ENCODE results near the gene BSPH1. TPM values are rescaled to one million over a fixed set of nuclear protein-coding genes. Genes with fewer than 3 reads are reported as not detected.
"Not testable (repeated sequence)": the region's sequence is repeated elsewhere in the genome, so short reads cannot be mapped to it uniquely, and the experiment has no call there.

Gene BSPH1
- total RNA-seq, 1 donor from 2014 or later: not detected

DNA sequence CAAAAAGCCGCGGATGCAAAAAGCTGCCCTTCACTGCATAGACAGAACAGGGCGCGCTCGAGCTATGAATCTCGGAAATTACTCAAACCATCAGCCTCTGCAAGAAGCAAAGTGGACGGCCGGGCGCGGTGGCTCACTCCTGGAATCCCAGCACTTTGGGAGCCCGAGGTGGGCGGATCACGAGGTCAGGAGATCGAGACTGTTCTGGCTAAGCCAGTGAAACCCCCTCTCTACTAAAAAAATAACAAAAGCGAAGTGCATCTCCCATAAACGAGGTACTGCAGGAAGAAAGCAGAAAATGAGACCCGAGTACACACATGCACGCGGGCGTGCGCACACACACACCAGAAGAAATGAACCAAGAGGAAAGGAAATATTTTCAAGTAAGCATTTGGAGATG, 39.8 kb downstream of the BSPH1 start:
- H3K27me3 ChIP-seq (ENCODE audit: insufficient read depth, low read length); H3K4me3 Mint-ChIP-seq (ENCODE audit: unreplicated experiment); H3K4me1 Mint-ChIP-seq (ENCODE audit: low read depth, unreplicated experiment); H4K20me1 ChIP-seq (ENCODE audit: insufficient read depth, low read length); FAIRE-seq; H3K27ac Mint-ChIP-seq (ENCODE audit: unreplicated experiment); H3K36me3 Mint-ChIP-seq (ENCODE audit: low read depth, unreplicated experiment); H3K36me3 ChIP-seq (ENCODE audit: insufficient read depth, low read length); H3K4me2 ChIP-seq (ENCODE audit: low read length); H3K9me3 ChIP-seq (ENCODE audit: insufficient read depth, low read depth, low read length); H3K4me3 ChIP-seq (ENCODE audit: insufficient read depth, low read depth, low read length); DNase-seq (ENCODE audit: low read depth); H2AFZ ChIP-seq (ENCODE audit: low read depth, low read length); H3K27me3 Mint-ChIP-seq (ENCODE audit: low read depth, unreplicated experiment); H3K79me2 ChIP-seq (ENCODE audit: insufficient read depth, low read length); H3K4me1 ChIP-seq (ENCODE audit: insufficient read depth, low read length); H3K9me3 Mint-ChIP-seq (ENCODE audit: unreplicated experiment); H3K9ac ChIP-seq (ENCODE audit: low read length); H3K27ac ChIP-seq (ENCODE audit: low read depth, low read length): not testable (repeated sequence)

DNA sequence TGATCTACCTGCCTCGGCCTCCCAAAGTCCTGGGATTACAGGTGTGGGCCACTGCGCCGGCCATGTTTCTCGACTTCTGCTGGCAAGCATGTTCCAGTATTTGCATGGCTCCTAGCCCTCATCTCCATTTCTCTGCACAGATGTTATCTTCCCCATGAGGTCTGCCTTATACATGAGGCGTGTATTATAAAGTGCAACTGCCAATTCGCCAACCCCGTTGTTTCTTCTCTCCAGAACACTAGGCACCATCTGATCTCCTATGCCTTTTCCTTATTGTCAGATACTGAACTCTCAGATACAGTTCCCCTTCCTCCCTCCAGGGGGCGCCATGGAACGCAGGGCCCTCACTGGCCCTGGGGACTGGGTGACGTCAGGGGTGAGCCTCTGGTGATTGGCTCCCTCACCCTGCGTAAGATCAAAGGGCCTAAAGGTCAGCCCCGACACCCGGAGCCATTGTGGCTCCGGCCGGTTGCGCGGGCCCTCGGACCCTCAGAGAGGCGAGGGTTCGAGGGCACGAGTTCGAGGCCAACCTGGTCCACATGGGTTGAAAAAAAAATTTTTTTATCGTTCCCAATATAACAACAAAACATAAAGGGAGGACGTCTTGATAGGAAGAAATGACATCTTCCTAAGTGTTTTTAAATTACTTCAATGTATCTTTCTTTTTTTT, 42.0 kb downstream of the BSPH1 start:
- H3K9ac ChIP-seq (ENCODE audit: low read length); H3K27me3 ChIP-seq (ENCODE audit: insufficient read depth, low read length); H3K27ac ChIP-seq (ENCODE audit: low read depth, low read length); H3K79me2 ChIP-seq (ENCODE audit: insufficient read depth, low read length); H2AFZ ChIP-seq (ENCODE audit: low read depth, low read length); H3K27ac Mint-ChIP-seq (ENCODE audit: unreplicated experiment); H3K4me1 ChIP-seq (ENCODE audit: insufficient read depth, low read length); DNase-seq (ENCODE audit: low read depth); H3K36me3 ChIP-seq (ENCODE audit: insufficient read depth, low read length); H3K36me3 Mint-ChIP-seq (ENCODE audit: low read depth, unreplicated experiment); H3K9me3 ChIP-seq (ENCODE audit: insufficient read depth, low read depth, low read length); H3K4me2 ChIP-seq (ENCODE audit: low read length); H3K9me3 Mint-ChIP-seq (ENCODE audit: unreplicated experiment); H3K4me3 Mint-ChIP-seq (ENCODE audit: unreplicated experiment); H3K4me3 ChIP-seq (ENCODE audit: insufficient read depth, low read depth, low read length); FAIRE-seq; H3K4me1 Mint-ChIP-seq (ENCODE audit: low read depth, unreplicated experiment); H4K20me1 ChIP-seq (ENCODE audit: insufficient read depth, low read length); H3K27me3 Mint-ChIP-seq (ENCODE audit: low read depth, unreplicated experiment): not testable (repeated sequence)
- TF ChIP-seq, protein P1, sequence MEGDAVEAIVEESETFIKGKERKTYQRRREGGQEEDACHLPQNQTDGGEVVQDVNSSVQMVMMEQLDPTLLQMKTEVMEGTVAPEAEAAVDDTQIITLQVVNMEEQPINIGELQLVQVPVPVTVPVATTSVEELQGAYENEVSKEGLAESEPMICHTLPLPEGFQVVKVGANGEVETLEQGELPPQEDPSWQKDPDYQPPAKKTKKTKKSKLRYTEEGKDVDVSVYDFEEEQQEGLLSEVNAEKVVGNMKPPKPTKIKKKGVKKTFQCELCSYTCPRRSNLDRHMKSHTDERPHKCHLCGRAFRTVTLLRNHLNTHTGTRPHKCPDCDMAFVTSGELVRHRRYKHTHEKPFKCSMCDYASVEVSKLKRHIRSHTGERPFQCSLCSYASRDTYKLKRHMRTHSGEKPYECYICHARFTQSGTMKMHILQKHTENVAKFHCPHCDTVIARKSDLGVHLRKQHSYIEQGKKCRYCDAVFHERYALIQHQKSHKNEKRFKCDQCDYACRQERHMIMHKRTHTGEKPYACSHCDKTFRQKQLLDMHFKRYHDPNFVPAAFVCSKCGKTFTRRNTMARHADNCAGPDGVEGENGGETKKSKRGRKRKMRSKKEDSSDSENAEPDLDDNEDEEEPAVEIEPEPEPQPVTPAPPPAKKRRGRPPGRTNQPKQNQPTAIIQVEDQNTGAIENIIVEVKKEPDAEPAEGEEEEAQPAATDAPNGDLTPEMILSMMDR (IDR thresholded peaks at IDR 0.05; ENCODE audit: insufficient read depth, low read depth, low read length): peak; percentile 5

DNA sequence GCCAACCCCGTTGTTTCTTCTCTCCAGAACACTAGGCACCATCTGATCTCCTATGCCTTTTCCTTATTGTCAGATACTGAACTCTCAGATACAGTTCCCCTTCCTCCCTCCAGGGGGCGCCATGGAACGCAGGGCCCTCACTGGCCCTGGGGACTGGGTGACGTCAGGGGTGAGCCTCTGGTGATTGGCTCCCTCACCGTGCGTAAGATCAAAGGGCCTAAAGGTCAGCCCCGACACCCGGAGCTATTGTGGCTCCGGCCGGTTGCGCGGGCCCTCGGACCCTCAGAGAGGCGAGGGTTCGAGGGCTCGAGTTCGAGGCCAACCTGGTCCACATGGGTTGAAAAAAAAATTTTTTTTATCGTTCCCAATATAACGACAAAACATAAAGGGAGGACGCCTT, 63.4 kb downstream of the BSPH1 start:
- H3K9me3 ChIP-seq (ENCODE audit: insufficient read depth, low read depth, low read length); H3K27ac ChIP-seq (ENCODE audit: low read depth, low read length); H3K4me1 Mint-ChIP-seq (ENCODE audit: low read depth, unreplicated experiment); H3K4me3 ChIP-seq (ENCODE audit: insufficient read depth, low read depth, low read length); FAIRE-seq; H3K4me2 ChIP-seq (ENCODE audit: low read length); H3K27ac Mint-ChIP-seq (ENCODE audit: unreplicated experiment); H4K20me1 ChIP-seq (ENCODE audit: insufficient read depth, low read length); H3K27me3 Mint-ChIP-seq (ENCODE audit: low read depth, unreplicated experiment); H3K4me3 Mint-ChIP-seq (ENCODE audit: unreplicated experiment); H3K27me3 ChIP-seq (ENCODE audit: insufficient read depth, low read length); H2AFZ ChIP-seq (ENCODE audit: low read depth, low read length); H3K36me3 ChIP-seq (ENCODE audit: insufficient read depth, low read length); H3K79me2 ChIP-seq (ENCODE audit: insufficient read depth, low read length); H3K9me3 Mint-ChIP-seq (ENCODE audit: unreplicated experiment); H3K36me3 Mint-ChIP-seq (ENCODE audit: low read depth, unreplicated experiment); H3K9ac ChIP-seq (ENCODE audit: low read length); H3K4me1 ChIP-seq (ENCODE audit: insufficient read depth, low read length); DNase-seq (ENCODE audit: low read depth): not testable (repeated sequence)

DNA sequence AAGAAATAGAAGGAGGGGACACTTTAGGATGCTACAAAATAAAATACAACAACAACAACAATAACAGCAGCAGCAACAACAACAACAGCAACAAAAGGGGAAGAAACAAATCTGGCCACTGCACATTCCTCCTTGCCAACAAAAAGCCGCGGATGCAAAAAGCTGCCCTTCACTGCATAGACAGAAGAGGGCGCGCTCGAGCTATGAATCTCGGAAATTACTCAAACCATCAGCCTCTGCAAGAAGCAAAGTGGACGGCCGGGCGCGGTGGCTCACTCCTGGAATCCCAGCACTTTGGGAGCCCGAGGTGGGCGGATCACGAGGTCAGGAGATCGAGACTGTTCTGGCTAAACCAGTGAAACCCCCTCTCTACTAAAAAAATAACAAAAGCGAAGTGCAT, 71.9 kb downstream of the BSPH1 start:
- not testable (repeated sequence) for H3K27me3 Mint-ChIP-seq (ENCODE audit: low read depth, unreplicated experiment); H3K36me3 Mint-ChIP-seq (ENCODE audit: low read depth, unreplicated experiment); H3K27me3 ChIP-seq (ENCODE audit: insufficient read depth, low read length); H3K4me3 Mint-ChIP-seq (ENCODE audit: unreplicated experiment); H4K20me1 ChIP-seq (ENCODE audit: insufficient read depth, low read length); H3K4me1 ChIP-seq (ENCODE audit: insufficient read depth, low read length); H3K9me3 ChIP-seq (ENCODE audit: insufficient read depth, low read depth, low read length); H2AFZ ChIP-seq (ENCODE audit: low read depth, low read length); H3K79me2 ChIP-seq (ENCODE audit: insufficient read depth, low read length); H3K27ac Mint-ChIP-seq (ENCODE audit: unreplicated experiment); H3K9ac ChIP-seq (ENCODE audit: low read length); FAIRE-seq; H3K9me3 Mint-ChIP-seq (ENCODE audit: unreplicated experiment); H3K4me3 ChIP-seq (ENCODE audit: insufficient read depth, low read depth, low read length); H3K4me2 ChIP-seq (ENCODE audit: low read length); H3K4me1 Mint-ChIP-seq (ENCODE audit: low read depth, unreplicated experiment); DNase-seq (ENCODE audit: low read depth); H3K27ac ChIP-seq (ENCODE audit: low read depth, low read length); H3K36me3 ChIP-seq (ENCODE audit: insufficient read depth, low read length)

Other genes starting within 250 kb of the BSPH1 start
- 79.4 and 89.9 TPM in 2 replicates for gene NOP53, start 246.6 kb downstream of the BSPH1 start, total RNA-seq
- gene SELENOW, start 213.5 kb downstream of the BSPH1 start, total RNA-seq: 257 and 279 TPM in 2 replicates
- not detected in 2 replicates for gene TPRX1, start 187.6 kb downstream of the BSPH1 start, total RNA-seq
- gene CRX, start 170.2 kb downstream of the BSPH1 start, total RNA-seq: not detected in 2 replicates
- not detected in 2 replicates for gene TPRX2, start 132.9 kb downstream of the BSPH1 start, total RNA-seq
- not detected in 2 replicates for gene SULT2A1, start 105.9 kb downstream of the BSPH1 start, total RNA-seq
- gene ELSPBP1, start 2.5 kb upstream of the BSPH1 start, total RNA-seq: not detected in 2 replicates
- not detected in 2 replicates for gene CABP5, start 51.9 kb upstream of the BSPH1 start, total RNA-seq
- gene PLA2G4C, start 118.6 kb upstream of the BSPH1 start, total RNA-seq: 4.1 TPM in 2 replicates
- 16.8 and 19.2 TPM in 2 replicates for gene LIG1, start 178.2 kb upstream of the BSPH1 start, total RNA-seq
- gene ZSWIM9, start 178.5 kb upstream of the BSPH1 start, total RNA-seq: 4.7 TPM in 2 replicates